C4-2B (cell line): ENCODE results near the gene ACE.
"Not testable (repeated sequence)": the region's sequence is repeated elsewhere in the genome, so short reads cannot be mapped to it uniquely, and the experiment has no call there.

Experiments used
- H3K27ac ChIP-seq: fragments of 450-650 bp; 2 replicates; pipeline ENCODE4 v1.5.1; 2017
- ZFX ChIP-seq: fragments of 450-650 bp; IDR thresholded peaks from 2 replicates; pipeline ENCODE4 v1.6.1; 2017
- TF ChIP-seq, protein P1 (sequence below): fragments of 450-650 bp; conservative IDR thresholded peaks from 2 replicates; pipeline ENCODE4 v1.5.1; 2017; ENCODE audit warnings: mild to moderate bottlenecking

ACE gene

DNA sequence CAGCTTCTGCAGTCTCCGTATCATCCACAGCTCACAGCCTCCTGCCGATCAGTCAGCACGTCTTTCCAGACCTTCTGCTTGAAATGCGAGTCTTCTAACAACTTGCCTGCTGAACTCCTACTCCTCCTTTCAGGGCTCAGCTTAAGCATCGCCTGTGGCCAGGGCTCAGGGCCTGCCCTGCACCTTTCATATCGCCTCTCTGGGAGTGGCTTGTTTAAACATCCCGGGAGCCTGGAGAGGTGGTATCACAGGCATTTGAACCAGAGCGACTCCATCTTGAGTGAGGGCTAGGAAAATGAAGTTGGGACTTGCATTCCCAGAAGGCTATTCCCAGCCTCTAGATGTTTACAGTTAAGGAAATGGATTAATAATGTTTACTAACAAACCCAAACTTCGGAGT, 16.8 kb upstream of the ACE start:
- no peak for TF ChIP-seq ZFX
- TF ChIP-seq, protein P1, sequence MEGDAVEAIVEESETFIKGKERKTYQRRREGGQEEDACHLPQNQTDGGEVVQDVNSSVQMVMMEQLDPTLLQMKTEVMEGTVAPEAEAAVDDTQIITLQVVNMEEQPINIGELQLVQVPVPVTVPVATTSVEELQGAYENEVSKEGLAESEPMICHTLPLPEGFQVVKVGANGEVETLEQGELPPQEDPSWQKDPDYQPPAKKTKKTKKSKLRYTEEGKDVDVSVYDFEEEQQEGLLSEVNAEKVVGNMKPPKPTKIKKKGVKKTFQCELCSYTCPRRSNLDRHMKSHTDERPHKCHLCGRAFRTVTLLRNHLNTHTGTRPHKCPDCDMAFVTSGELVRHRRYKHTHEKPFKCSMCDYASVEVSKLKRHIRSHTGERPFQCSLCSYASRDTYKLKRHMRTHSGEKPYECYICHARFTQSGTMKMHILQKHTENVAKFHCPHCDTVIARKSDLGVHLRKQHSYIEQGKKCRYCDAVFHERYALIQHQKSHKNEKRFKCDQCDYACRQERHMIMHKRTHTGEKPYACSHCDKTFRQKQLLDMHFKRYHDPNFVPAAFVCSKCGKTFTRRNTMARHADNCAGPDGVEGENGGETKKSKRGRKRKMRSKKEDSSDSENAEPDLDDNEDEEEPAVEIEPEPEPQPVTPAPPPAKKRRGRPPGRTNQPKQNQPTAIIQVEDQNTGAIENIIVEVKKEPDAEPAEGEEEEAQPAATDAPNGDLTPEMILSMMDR = no peak
- no peak overlapping the region for H3K27ac ChIP-seq

DNA sequence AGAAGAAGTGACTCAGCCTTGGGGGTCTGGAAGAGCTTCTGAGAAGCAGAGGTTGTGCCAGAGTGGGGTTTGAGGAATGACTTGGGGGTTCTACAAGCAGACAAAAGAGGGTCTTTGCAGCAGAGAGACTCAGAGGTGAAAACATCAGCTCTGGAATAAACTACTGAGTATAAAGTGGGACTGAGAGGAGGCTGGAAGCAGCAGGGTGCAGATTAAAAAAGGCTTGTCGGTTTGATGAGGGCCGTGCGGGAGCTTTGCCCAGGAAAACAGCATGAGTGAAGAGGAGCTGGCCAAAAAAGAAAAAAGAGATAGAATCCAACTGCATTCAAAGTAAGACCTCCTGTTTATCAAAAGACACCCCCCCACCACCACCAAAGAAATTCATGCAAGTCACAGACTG, 13.1 kb upstream of the ACE start:
- TF ChIP-seq ZFX = no peak
- TF ChIP-seq, protein P1 = no peak
- no peak overlapping the region for H3K27ac ChIP-seq

DNA sequence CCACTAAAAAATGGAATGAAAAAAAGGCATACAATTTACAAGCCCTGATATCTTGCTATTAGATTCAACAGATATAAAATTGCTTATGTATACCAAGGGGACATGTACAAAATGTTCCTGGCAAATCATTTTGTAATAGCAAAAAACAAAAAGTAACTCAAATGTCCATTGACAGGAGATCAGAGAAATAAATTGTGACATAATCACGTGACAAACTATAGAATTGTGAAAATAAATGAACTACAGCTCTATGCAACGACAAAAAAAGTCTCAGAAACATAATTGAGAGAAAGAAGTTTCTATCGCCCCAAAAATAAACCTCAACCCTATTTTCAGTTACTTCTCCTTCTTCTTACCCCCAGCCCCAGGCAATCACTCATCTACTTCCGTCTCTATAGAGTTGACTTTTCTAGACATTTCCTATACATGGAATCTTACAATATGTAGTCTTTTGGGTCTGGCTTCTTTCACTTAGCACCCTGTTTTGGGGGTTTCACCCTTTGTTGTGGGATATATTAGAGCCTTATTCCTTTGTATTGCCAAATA, 12.1 kb upstream of the ACE start:
- TF ChIP-seq ZFX = no peak
- TF ChIP-seq, protein P1 = no peak
- no peak overlapping the region for H3K27ac ChIP-seq

- H3K27ac ChIP-seq = not testable (repeated sequence)
Measured at GRCh38 chr17:63468099-63468498, 8.8 kb upstream of the ACE start.

DNA sequence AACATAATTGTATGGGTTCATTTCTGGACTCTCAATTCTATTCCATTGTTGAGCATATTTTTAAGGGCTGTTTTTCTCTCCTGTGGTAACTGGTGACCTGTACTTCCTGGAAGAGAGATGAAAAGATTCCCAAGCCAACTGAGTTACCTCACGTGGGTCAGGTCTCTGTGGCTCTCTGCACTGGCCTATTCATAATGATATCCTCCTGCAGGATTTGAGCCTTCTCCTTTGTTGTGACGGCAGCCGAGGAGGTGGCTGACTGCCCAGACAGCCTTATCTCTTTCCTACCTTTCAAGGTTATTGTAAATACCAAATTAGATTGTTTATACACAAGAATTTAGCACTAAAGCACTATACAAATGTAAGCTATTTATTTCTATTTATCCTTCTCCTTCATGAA, 2.7 kb upstream of the ACE start:
- no peak for TF ChIP-seq ZFX
- H3K27ac ChIP-seq = no peak overlapping the region; the same call in 1 of the 2 replicates

DNA sequence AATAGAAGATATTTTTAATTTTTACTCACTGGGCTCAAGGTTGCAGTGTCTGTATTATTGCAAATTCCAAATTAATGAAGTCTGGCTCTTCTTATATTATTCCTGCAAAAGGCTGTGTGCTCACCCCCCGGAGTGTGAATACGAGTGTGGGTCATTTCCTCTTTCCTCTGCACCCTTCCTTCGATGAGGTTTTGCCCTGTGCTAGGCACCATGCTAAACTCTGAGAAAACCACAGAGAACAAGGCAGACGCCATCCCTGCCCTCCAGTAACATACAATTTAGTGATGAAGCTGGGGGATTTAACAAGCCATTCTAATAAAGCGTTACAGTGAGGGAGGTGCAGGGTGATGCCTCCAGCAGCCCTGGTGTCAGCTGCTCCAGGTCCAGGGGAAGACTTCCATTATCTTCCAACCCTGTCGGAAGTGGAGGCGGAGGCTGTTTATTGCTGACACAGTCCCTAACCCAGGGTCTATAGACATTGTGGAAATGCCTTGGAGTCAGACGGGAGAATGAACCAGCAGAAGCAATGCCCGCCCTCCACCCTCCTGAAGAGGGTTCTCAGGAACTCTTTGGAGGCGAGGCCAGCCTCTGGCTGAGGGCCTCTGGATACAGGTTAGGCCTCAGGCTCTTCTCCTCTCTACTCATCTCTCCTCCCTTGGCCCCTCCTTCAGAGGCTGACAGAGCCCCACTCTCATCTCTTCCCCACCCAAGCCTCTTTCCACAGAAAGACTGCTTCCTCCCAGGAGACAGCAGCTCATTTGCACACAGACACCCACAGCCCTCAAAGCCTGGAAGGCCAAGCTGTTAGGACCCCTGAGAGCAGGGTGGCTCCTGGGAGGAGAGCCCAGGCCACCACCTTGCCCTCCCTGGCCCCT, 2.0 kb upstream of the ACE start:
- TF ChIP-seq, protein P1 = no peak
- no peak for TF ChIP-seq ZFX
- no peak overlapping the region for H3K27ac ChIP-seq

DNA sequence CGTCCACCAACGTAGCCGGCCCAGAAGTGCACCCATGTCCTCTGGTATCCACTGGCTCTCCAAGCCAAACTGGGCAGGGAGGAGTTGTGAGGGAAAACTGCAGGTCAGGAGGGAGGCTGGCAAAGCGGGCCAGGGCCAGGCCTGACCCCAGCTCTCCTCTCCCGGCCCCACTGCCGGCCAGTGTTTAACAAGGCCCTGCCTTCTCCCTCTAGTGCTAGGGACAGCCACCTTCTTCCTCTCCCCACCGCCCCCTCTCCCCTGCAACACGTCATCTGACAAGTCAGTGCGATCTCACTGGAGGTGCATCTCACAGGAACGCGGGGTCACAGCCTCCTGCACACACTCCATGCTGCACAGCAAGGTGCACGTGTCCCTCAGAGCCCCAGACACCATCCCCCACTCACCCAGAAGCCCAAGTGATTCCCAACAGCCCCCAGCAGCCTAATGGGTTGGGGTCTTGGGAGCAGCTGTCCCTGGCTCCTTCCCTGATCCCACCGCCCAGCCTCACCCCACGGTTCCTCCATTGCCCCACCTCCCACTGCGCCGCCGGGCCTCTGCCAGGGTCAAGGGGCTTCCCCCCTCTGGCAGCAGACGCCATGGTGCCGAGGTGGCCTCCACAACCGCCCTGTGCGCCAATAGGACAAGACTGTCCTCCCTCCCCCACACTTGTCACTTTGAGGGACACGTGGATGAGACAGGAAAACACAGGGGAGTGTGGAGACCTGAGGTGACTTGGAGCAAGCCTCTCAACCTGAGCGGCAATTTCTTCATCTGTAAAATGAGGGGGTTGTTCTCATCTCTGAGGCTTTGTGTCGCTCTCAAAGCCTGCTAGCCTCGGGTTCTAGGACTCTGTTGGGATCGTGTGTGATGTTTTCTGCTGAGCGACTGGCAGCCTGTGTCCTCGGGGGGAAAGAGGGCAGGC, 1.1 kb upstream of the ACE start:
- TF ChIP-seq, protein P1 = no peak
- no peak for TF ChIP-seq ZFX
- H3K27ac ChIP-seq = no peak overlapping the region

DNA sequence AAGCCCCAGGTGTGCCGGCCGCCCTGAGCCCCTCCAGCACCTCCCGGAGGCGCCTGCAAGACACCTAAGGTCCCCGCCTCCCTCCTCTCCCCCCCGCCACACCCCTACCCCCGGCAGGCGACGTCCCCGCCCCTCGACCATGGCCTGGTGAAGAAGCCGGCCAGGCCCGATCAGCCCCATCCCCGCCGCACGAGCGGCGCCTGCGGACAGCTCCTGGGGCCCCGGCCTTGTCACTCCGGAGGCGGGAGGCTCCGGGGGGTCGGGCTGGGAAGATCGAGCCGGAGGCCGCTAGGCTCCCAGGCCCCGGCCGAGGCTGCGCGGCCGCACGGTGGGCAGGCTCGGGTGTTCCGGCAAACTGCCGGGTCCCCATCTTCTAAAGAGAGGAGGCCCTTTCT, 405 bp upstream of the ACE start:
- no peak for TF ChIP-seq ZFX
- TF ChIP-seq, protein P1 = no peak
- H3K27ac ChIP-seq = no peak overlapping the region
